Right atrium auricular region (tissue), 2 donors: Measurements from ENCODE around the gene JARID2. TPM values are rescaled to one million over a fixed set of nuclear protein-coding genes. Genes with fewer than 3 reads are reported as not detected.
"Not testable (repeated sequence)": the region's sequence is repeated elsewhere in the genome, so short reads cannot be mapped to it uniquely, and the experiment has no call there.

Source experiments
- DNase-seq: peaks from one replicate; pipeline ENCODE4 v3.0.0-alpha.2; 2019; ENCODE audit warnings: low spot score
- H3K27ac ChIP-seq, 2 donors: fragments of 200-600 bp; sonication (generic); 1 replicate in 1 of 2; 2 replicates in 1 of 2; pipeline ENCODE4 v1.5.1; 2016 to 2019
- H3K27me3 ChIP-seq, 2 donors: fragments of 200-600 bp; sonication (generic); one replicate each; pipeline versions ENCODE4 v1.5.1 to v1.6.0; 2017 to 2019
- H3K36me3 ChIP-seq: fragments of 200-600 bp; sonication (generic); one replicate; pipeline ENCODE4 v1.5.1; 2016
- H3K4me1 ChIP-seq, 2 donors: fragments of 200-600 bp; sonication (generic); one replicate each; pipeline versions ENCODE4 v1.5.1 to v1.6.0; 2017 to 2019
- H3K4me3 ChIP-seq, 2 donors: fragments of 200-600 bp; sonication (generic); 1 replicate in 1 of 2; 2 replicates in 1 of 2; pipeline ENCODE4 v1.5.1; 2017 to 2019; ENCODE audit warnings: mild to moderate bottlenecking in 1 of 2, moderate library complexity in 1 of 2
- H3K9me3 ChIP-seq, 2 donors: fragments of 200-600 bp; sonication (generic); one replicate each; pipeline ENCODE4 v1.5.1; 2019
- total RNA-seq, 2 donors: library from RNA; depleted of rRNA; stranded (reverse); fragments of >200 nt; gene quantifications; one replicate each; pipeline ENCODE4 v1.1.0, GENCODE V29; 2016
- TF ChIP-seq, protein P1 (sequence below), 2 donors: fragments of 200-600 bp; sonication (generic); IDR thresholded peaks; one replicate each; pipeline ENCODE4 v1.5.1; 2019; ENCODE audit warnings: antibody characterized with exemption in 2 of 2

JARID2 gene
- total RNA-seq, 2 donors from 2014 or later = 6.5 to 6.7 TPM

DNA sequence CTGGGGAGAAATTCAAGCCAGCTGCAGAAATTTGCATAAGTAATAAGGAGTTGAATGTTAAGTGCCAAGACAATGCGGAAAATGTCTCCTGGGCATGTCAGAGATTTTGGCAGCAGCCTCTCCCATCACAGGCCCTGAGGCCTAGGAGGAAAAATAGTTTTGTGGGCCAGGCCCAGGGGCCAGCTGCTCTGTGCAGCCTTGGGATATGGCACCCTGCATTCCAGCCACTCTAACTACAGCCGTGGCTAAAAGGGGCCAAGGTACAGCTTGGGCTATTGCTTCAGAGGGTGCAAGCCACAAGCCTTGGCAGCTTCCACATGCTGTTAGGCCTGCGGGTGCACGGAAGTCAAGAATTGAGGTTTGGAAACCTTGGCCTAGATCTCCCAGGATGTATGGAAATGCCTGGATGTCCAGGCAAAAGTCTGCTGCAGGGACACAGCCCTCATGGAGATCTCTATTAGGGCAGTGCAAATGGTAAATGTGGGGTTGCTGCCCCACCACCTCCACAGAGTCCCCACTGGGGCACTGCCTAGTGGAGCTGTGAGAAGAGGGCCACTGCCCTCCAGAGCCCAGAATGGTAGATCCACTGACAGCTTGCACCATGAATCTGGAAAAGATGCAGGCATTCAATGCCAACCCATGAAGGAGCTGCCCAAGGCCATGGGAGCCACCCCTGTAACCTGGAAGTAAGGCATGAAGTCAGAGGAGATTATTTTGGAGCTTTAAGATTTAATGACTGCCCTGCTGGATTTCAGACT, 290.5 kb downstream of the JARID2 start:
- Histone ChIP-seq H3K9me3 (no peaks in the 10 kb centered on the region), H3K27me3 (no peaks in the 10 kb centered on the region), H3K36me3 (peaks cover 4% of the 10 kb centered on the region), H3K4me1 (peaks cover 0 to 16% of the 10 kb centered on the region in 2 donors), H3K4me3 (no peak overlapping the region), H3K27ac (no peak overlapping the region)
- no peak for DNase-seq
- TF ChIP-seq, protein P1, sequence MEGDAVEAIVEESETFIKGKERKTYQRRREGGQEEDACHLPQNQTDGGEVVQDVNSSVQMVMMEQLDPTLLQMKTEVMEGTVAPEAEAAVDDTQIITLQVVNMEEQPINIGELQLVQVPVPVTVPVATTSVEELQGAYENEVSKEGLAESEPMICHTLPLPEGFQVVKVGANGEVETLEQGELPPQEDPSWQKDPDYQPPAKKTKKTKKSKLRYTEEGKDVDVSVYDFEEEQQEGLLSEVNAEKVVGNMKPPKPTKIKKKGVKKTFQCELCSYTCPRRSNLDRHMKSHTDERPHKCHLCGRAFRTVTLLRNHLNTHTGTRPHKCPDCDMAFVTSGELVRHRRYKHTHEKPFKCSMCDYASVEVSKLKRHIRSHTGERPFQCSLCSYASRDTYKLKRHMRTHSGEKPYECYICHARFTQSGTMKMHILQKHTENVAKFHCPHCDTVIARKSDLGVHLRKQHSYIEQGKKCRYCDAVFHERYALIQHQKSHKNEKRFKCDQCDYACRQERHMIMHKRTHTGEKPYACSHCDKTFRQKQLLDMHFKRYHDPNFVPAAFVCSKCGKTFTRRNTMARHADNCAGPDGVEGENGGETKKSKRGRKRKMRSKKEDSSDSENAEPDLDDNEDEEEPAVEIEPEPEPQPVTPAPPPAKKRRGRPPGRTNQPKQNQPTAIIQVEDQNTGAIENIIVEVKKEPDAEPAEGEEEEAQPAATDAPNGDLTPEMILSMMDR (IDR thresholded peaks at IDR 0.05) = no peak

DNA sequence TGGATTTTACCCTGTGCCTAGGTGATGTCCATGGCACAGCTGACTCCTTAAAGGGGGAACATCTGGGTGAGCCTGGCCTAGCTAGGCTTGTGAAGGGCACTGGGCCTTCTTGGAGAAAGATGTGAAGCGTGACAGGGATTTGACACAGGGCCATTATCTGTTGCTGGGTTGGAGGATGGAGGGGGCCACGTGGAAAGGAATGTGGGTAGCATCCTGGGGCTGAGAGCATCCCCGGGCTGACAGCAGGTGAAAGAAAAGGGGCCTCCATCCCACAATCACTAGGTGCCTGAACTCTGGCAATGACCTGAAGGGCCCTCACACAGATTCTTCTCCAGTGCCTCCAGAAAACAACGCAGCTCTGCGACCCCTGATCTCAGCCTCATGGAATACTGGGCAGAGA, 292.2 kb downstream of the JARID2 start:
- Histone ChIP-seq H3K27ac (no peak overlapping the region), H3K4me1 (peaks cover 0 to 16% of the 10 kb centered on the region in 2 donors), H3K9me3 (no peaks in the 10 kb centered on the region), H3K27me3 (no peaks in the 10 kb centered on the region), H3K4me3 (no peak overlapping the region), H3K36me3 (no peaks in the 10 kb centered on the region)
- TF ChIP-seq, protein P1 (IDR thresholded peaks at IDR 0.05) = no peak
- no peak for DNase-seq

DNA sequence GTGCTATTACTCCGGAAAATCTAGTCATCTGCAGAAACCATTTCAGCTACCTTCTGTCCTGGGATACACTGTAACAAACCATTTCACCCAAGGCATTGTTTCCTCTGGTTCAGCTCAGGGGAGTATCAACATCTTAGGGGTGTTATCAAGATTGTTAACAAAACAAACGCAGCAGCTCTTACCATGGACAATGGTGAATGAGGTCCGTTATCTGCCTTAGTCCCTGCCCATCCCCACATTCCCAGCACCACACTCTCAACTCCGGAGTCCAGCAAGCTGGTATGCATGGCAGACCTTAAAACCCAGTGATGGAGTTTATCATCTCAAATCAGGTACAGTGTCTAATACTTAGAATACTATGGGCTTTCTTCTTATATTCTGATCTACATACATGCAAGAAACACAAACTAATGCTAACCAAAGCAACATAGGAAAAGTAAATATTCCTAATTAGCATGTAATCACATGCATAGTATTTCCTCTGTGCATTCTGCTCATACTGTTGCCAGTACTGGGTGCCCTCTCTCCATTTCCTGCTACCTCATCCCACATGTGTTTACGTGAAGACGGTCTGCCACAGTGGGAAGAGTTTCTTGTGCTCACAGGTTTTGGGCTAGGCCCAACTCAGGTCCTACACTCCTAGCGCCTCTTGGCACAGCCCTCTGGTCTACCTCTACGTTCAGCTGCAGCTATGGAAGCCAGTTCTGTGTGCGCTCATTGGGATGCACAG, 293.1 kb downstream of the JARID2 start:
- peaks cover 0 to 16% of the 10 kb centered on the region in 2 donors for H3K4me1 ChIP-seq
- TF ChIP-seq, protein P1 (IDR thresholded peaks at IDR 0.05) = no peak
- no peaks in the 10 kb centered on the region for H3K36me3 ChIP-seq
- DNase-seq = no peak
- no peak overlapping the region for H3K27ac ChIP-seq
- H3K9me3 ChIP-seq = no peaks in the 10 kb centered on the region
- H3K4me3 ChIP-seq = no peak overlapping the region
- H3K27me3 ChIP-seq = no peaks in the 10 kb centered on the region

- H3K4me1 ChIP-seq = peaks cover 0 to 16% of the 10 kb centered on the region in 2 donors
- no peak overlapping the region for H3K4me3 ChIP-seq
- DNase-seq = no peak
- no peak overlapping the region for H3K27ac ChIP-seq
- TF ChIP-seq, protein P1 (IDR thresholded peaks at IDR 0.05) = no peak
- no peaks in the 10 kb centered on the region for H3K9me3 ChIP-seq
- H3K27me3 ChIP-seq = no peaks in the 10 kb centered on the region
- no peaks in the 10 kb centered on the region for H3K36me3 ChIP-seq
Measured at GRCh38 chr6:15539722-15540270, 293.9 kb downstream of the JARID2 start.

DNA sequence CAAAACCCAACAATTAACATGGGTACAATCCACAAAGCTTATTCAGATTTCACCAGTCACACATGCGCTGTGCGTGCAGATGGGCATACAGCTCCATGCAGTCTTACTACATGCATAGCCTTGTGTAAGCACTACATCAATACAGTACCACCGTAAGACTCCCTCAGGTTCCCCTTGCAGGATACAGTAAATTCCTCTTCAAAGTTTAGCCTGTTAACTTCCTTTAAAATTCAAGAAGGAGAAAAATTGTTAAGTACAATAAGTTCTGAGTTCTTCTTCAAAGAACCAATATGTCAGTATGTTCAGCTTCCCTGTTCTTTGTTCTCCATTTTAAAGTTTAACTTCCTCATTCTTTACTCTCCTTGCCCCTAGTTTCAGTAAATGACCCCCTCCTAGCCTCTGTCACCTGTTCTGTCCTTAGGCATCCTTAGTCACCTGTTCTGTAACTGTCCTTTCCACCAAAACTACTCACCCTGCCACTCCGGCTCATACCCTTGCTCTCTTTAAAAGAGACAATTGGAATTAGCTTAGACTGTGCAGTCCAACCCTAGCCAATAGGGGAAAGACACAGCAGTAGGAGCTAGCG, 297.6 kb downstream of the JARID2 start:
- not testable (repeated sequence) for H3K9me3 ChIP-seq, H3K27me3 ChIP-seq, H3K4me3 ChIP-seq, H3K36me3 ChIP-seq, H3K4me1 ChIP-seq, H3K27ac ChIP-seq, DNase-seq
